ENCODE results near the gene FAM118B.

- TF ChIP-seq EZH2 (IDR thresholded peaks at IDR 0.05), result no peak
- no peak for TF ChIP-seq POLR2AphosphoS5 (IDR thresholded peaks at IDR 0.05; ENCODE audit: borderline replicate concordance, low read depth, low read length)
Measured at GRCh38 chr11:126162306-126163030, 49.1 kb upstream of the FAM118B start.

Measured in SK-N-MC (cell line).